Esophagus squamous epithelium (tissue), 5 donors: ENCODE results near the gene OXCT1. TPM values are rescaled to one million over a fixed set of nuclear protein-coding genes. Genes with fewer than 3 reads are reported as not detected.

Source experiments
- DNase-seq: peaks from one replicate; lab custom pipeline; 2025; lab: John Stamatoyannopoulos, UW
- H3K27ac ChIP-seq, 4 donors: fragments of 200-600 bp; sonication (generic); one replicate each; pipeline ENCODE4 v1.5.1; 2016 to 2019; ENCODE audit warnings: mild to moderate bottlenecking in 1 of 4
- H3K27me3 ChIP-seq, 4 donors: fragments of 200-600 bp; sonication (generic); 1 replicate in 3 of 4; 2 replicates in 1 of 4; pipeline versions ENCODE4 v1.5.1 to v1.6.0; 2017 to 2021; ENCODE audit warnings: antibody characterized with exemption in 1 of 4
- H3K36me3 ChIP-seq, 3 donors: fragments of 200-600 bp; sonication (generic); one replicate each; pipeline ENCODE4 v1.5.1; 2016 to 2019
- H3K4me1 ChIP-seq, 3 donors: fragments of 200-600 bp; sonication (generic); one replicate each; pipeline ENCODE4 v1.5.1; 2017 to 2019
- H3K4me3 ChIP-seq, 4 donors: fragments of 200-600 bp; sonication (generic); 1 replicate in 3 of 4; 2 replicates in 1 of 4; pipeline ENCODE4 v1.5.1; 2016 to 2019; ENCODE audit warnings: mild to moderate bottlenecking in 2 of 4, moderate library complexity in 1 of 4
- H3K9me3 ChIP-seq, 3 donors: fragments of 200-600 bp; sonication (generic); one replicate each; pipeline ENCODE4 v1.5.1; 2016 to 2019
- CTCF ChIP-seq, 6 experiments: fragments of 450-650 bp in 4 of 6; fragments of 200-600 bp in 2 of 6; sonication (generic) in 2 of 6; IDR thresholded peaks; one replicate each; pipeline ENCODE4 v1.5.1; 2016 to 2019; ENCODE audit warnings: antibody characterized with exemption in 6 of 6, mild to moderate bottlenecking in 4 of 6, moderate library complexity in 4 of 6
- POLR2A ChIP-seq, 4 donors: fragments of 450-650 bp; IDR thresholded peaks; one replicate each; pipeline ENCODE4 v1.6.1; 2017; ENCODE audit warnings: antibody characterized with exemption in 4 of 4, mild to moderate bottlenecking in 4 of 4, moderate library complexity in 3 of 4
- WGBS, 2 donors: methylation state at CpG; one replicate each; pipeline ENCODE4 v1.1.5; 2018; 5-methylcytosine and 5-hydroxymethylcytosine counted together
- intact Hi-C: fragments of 100-400 bp; cut with DNase I; formaldehyde crosslinking; loops from one replicate; pipeline ENCODE4 v1.15.0; 2022
- total RNA-seq, 4 donors: library from RNA; depleted of rRNA; stranded (reverse); fragments of >200 nt; gene quantifications; one replicate each; pipeline ENCODE4 v1.1.0, GENCODE V29; 2016
- donor health status: DM: yes; HTN: yes; CAD: no.

OXCT1 gene
- total RNA-seq, 4 donors from 2014 or later, result 20.3 to 27.3 (median 23.4) TPM

- Histone ChIP-seq H3K27ac (no peak overlapping the region), H3K4me3 (no peak overlapping the region), H3K9me3 (no peaks in the 10 kb centered on the region), H3K27me3 (no peaks in the 10 kb centered on the region), H3K36me3 (no peaks in the 10 kb centered on the region), H3K4me1 (no peaks in the 10 kb centered on the region)
- 56 to 60% methylated on average over 5 of the region's 5 CpGs for WGBS, 2 donors
- no peak for DNase-seq
- TF ChIP-seq POLR2A (IDR thresholded peaks at IDR 0.05) (no peak), CTCF (IDR thresholded peaks at IDR 0.05) (no peak)
- intact Hi-C loops, result no loop called here
These were observed 12.5 kb upstream of the OXCT1 start for GRCh38 chr5:41882765-41883164.

GRCh38 chr5:41878643-41879478 is 8.6 kb upstream of the OXCT1 start:
- H3K4me3 ChIP-seq, result no peak overlapping the region
- 76 to 83% methylated on average over 3 of the region's 3 CpGs for WGBS, 2 donors
- no peaks in the 10 kb centered on the region for H3K27me3 ChIP-seq
- TF ChIP-seq CTCF (IDR thresholded peaks at IDR 0.05), result no peak
- no peak for TF ChIP-seq POLR2A (IDR thresholded peaks at IDR 0.05)
- H3K27ac ChIP-seq, result no peak overlapping the region
- H3K36me3 ChIP-seq, result no peaks in the 10 kb centered on the region
- peaks cover 0 to 2% (median 0%) of the 10 kb centered on the region in 3 donors for H3K4me1 ChIP-seq
- intact Hi-C loops, result no loop called here
- no peak for DNase-seq
- no peaks in the 10 kb centered on the region for H3K9me3 ChIP-seq

GRCh38 chr5:41878173-41878572 is 7.9 kb upstream of the OXCT1 start:
- no peak overlapping the region for H3K4me3 ChIP-seq
- no peaks in the 10 kb centered on the region for H3K9me3 ChIP-seq
- no peaks in the 10 kb centered on the region for H3K36me3 ChIP-seq
- no peak for DNase-seq
- H3K27ac ChIP-seq, result no peak overlapping the region
- TF ChIP-seq POLR2A (IDR thresholded peaks at IDR 0.05), result no peak
- TF ChIP-seq CTCF (IDR thresholded peaks at IDR 0.05), result no peak
- intact Hi-C loops, result no loop called here
- WGBS, 2 donors, result 63 to 78% methylated on average over 2 of the region's 2 CpGs
- no peaks in the 10 kb centered on the region for H3K27me3 ChIP-seq
- peaks cover 0 to 9% (median 0%) of the 10 kb centered on the region in 3 donors for H3K4me1 ChIP-seq

GRCh38 chr5:41877408-41877807 is 7.2 kb upstream of the OXCT1 start:
- H3K4me1 ChIP-seq, result peaks cover 0 to 17% (median 0%) of the 10 kb centered on the region in 3 donors
- 92 to 100% methylated on average over 1 of the region's 1 CpG for WGBS, 2 donors
- H3K36me3 ChIP-seq, result no peaks in the 10 kb centered on the region
- intact Hi-C loops, result no loop called here
- TF ChIP-seq CTCF (IDR thresholded peaks at IDR 0.05) (no peak), POLR2A (IDR thresholded peaks at IDR 0.05) (no peak)
- DNase-seq, result no peak
- no peaks in the 10 kb centered on the region for H3K27me3 ChIP-seq
- H3K9me3 ChIP-seq, result no peaks in the 10 kb centered on the region
- no peak overlapping the region for H3K27ac ChIP-seq
- no peak overlapping the region for H3K4me3 ChIP-seq

- DNase-seq, result no peak
- WGBS, 2 donors, result 65 to 80% methylated on average over 2 of the region's 2 CpGs
- intact Hi-C loops, result no loop called here
- Histone ChIP-seq H3K4me3 (no peak overlapping the region), H3K36me3 (no peaks in the 10 kb centered on the region), H3K27ac (no peak overlapping the region), H3K27me3 (no peaks in the 10 kb centered on the region), H3K9me3 (no peaks in the 10 kb centered on the region), H3K4me1 (peaks cover 0 to 24% (median 5%) of the 10 kb centered on the region in 3 donors)
- TF ChIP-seq POLR2A (IDR thresholded peaks at IDR 0.05) (no peak), CTCF (IDR thresholded peaks at IDR 0.05) (no peak)
These were observed 6.5 kb upstream of the OXCT1 start for GRCh38 chr5:41876678-41877077.
